ENCODE data around the gene VAMP8.
A peak's percentile ranks its signal among the peaks of the same experiment; 100 is the strongest.
"Not testable (repeated sequence)": the region's sequence is repeated elsewhere in the genome, so short reads cannot be mapped to it uniquely, and the experiment has no call there.

VAMP8 gene

GRCh38 chr2:85577386-85578242 is at the start of gene VAMP8:
TSS of gene VAMP8 (plus strand) at chr2:85577586. CDS start at chr2:85577647, 61 bp downstream.
- DNase-seq (ENCODE audit: low read depth in 2 of 2), result peak; percentile 31 to 55

- no peak for DNase-seq (ENCODE audit: low read depth in 2 of 2)
These were observed 49.6 kb upstream of the VAMP8 start for GRCh38 chr2:85527787-85528186.

DNA sequence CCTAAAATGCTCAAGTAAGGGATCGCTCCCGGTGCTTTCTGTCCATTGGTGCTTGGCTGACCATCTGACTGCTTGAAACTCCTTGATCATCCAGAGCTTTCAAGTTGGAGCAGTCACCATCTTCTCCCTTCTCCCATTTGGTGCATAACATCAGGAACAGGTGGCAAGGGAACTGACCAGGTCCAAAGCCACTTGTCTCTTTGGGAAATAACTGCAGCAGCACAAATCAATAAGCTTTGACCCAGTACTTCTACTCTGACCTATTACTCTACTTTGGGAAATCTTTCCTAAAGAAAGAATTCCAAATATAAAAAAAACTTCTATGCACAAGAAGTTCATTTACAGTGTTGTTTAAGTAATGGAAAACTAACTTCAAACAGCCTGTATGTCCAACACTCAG is 49.0 kb upstream of the VAMP8 start:
- no peak for DNase-seq (ENCODE audit: low read depth in 2 of 2)

GRCh38 chr2:85529809-85530208 is 47.6 kb upstream of the VAMP8 start:
- no peak for DNase-seq (ENCODE audit: low read depth in 2 of 2)

- no peak for DNase-seq (ENCODE audit: low read depth in 2 of 2)
These were observed 45.8 kb upstream of the VAMP8 start for GRCh38 chr2:85531589-85531988.

DNA sequence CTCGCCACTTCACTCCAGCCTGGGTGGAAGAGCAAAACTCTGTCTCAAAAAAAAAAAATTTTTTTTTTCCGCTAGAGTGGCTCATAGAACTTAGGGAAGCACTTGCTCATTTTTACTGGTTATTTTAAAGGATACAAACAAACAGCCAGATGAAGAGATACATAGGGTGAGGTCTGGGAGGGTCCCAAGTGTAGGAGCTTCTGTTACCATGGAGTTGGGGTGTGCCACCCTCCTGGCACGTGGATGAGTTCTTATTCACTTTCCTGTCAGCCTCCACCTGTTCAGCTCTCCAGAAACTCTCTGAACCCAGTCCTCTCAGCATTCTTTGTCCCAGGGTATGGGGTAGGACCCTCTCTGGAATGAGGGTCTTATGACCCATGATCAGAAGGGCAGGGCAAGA is 43.3 kb upstream of the VAMP8 start:
- no peak for DNase-seq (ENCODE audit: low read depth in 2 of 2)

DNA sequence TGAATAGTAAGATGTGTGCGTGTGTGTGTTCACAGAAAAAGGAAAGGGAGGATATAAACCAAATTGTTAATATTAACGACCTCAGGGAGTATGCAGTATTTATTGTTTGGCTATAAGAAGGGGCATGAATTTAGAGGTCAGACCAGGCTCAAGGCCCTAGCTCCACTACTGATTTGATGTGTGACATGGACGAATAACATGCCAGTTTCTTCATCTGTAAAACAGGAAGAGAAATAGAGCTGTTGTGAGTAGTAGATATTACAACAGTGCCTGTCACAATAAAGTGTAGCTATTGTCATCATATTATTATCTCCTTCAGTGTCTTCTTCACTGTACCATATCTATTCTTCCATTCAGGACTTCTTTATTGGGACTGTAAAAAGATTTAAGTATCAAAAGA is 42.5 kb upstream of the VAMP8 start:
- no peak for DNase-seq (ENCODE audit: low read depth in 2 of 2)

DNA sequence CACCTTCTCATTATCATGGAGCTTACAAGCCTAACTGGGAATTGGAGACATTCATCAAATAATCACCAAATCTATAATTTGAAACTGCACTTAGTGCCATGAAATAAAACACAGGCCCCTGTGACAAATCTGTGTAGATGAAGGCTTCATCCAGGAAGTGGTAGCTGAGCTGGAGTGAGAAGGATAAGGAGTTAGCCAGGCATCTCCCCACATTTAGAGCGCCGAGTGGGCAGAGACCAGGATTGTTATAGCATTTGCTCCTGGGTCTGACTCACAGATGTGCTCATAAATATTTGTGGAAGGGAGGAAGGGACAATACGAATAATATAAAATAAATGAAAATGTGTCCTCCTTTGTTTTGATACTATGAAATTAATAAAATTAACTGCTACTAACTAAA is 40.9 kb upstream of the VAMP8 start:
- no peak for DNase-seq (ENCODE audit: low read depth in 2 of 2)

- DNase-seq (ENCODE audit: low read depth in 2 of 2), result no peak
These were observed 39.5 kb upstream of the VAMP8 start for GRCh38 chr2:85537600-85538506.

- DNase-seq (ENCODE audit: low read depth in 2 of 2), result peak; percentile 71 to 85
These were observed 38.7 kb upstream of the VAMP8 start, which contains the start of gene MAT2A for GRCh38 chr2:85538507-85539360. TSS of gene MAT2A (plus strand) at chr2:85539168. CDS start at chr2:85539288, 120 bp downstream.

- DNase-seq (ENCODE audit: low read depth in 2 of 2), result peak; percentile 71 to 79
These were observed 37.8 kb upstream of the VAMP8 start for GRCh38 chr2:85539361-85540132.

- no peak for DNase-seq (ENCODE audit: low read depth in 2 of 2)
These were observed 37.2 kb upstream of the VAMP8 start for GRCh38 chr2:85540133-85540648.

- no peak for DNase-seq (ENCODE audit: low read depth in 2 of 2)
These were observed 36.1 kb upstream of the VAMP8 start for GRCh38 chr2:85541262-85541661.

DNA sequence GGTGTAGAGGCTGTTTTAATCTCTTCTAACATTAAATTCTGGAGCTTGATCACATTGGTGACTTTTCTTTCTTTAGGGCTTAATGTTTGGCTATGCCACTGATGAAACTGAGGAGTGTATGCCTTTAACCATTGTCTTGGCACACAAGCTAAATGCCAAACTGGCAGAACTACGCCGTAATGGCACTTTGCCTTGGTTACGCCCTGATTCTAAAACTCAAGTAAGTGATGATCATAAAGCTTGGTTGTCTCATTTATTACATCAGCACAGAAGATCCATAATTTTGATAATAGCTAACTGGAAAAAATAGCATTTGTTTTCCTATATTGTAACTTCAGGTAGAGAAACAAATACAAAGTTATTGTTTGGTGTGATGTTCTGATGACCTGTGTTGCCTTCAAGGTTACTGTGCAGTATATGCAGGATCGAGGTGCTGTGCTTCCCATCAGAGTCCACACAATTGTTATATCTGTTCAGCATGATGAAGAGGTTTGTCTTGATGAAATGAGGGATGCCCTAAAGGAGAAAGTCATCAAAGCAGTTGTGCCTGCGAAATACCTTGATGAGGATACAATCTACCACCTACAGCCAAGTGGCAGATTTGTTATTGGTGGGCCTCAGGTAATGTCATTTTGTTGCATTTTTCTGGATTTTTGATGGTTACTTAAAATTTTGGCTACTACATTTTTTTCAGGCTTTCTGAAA is 35.5 kb upstream of the VAMP8 start:
- DNase-seq (ENCODE audit: low read depth in 2 of 2), result no peak

- DNase-seq (ENCODE audit: low read depth in 2 of 2), result no peak
These were observed 34.6 kb upstream of the VAMP8 start for GRCh38 chr2:85542777-85543176.

GRCh38 chr2:85544254-85544691 is 33.1 kb upstream of the VAMP8 start:
- DNase-seq (ENCODE audit: low read depth in 2 of 2), result not testable (repeated sequence)

GRCh38 chr2:85544915-85545779 is 32.2 kb upstream of the VAMP8 start:
- not testable (repeated sequence) for DNase-seq (ENCODE audit: low read depth in 2 of 2)

DNA sequence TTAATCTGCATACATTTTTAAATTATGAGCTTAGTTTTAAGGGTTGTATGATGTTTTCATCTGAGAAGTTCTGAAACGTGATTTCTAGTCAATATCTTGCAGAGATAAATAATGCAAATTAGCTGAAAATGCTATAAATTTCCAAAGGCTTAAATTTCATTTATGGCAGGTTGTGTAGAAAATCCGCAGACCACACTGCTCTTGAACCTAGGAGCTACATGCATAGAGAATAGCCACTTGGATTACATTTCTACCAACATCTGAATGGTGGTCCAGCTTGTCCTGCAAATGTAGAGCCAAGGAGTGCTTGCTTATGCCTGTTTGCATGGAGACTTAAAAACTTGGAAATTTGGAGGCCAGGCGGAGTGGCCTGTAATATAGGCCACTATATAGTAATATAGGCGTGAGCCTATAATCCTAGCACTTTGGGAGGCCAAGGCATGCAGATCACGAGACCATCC is 31.6 kb upstream of the VAMP8 start:
- DNase-seq (ENCODE audit: low read depth in 2 of 2), result no peak
